Right lobe of liver (tissue), 6 donors: Measurements from ENCODE around the gene UBTFL1. TPM values are rescaled to one million over a fixed set of nuclear protein-coding genes. Genes with fewer than 3 reads are reported as not detected.

ENCODE experiments used
- ATAC-seq, 4 donors: fragments of 200-7000 bp; cut with Tn5 transposase; one replicate each; pipeline ENCODE4 v1.9.1; 2020; ENCODE audit warnings: mild to moderate bottlenecking in 4 of 4, moderate library complexity in 4 of 4
- DNase-seq, 3 donors: peaks; one replicate each; pipeline ENCODE4 v3.0.0-alpha.2; 2020
- H3K27ac ChIP-seq, 3 donors: fragments of 200-600 bp; one replicate each; pipeline ENCODE4 v1.8.0; 2022
- H3K27me3 ChIP-seq, 2 donors: fragments of 200-600 bp; one replicate each; pipeline ENCODE4 v1.8.0; 2022
- H3K36me3 ChIP-seq, 4 donors: fragments of 200-600 bp; sonication (generic) in 1 of 4; one replicate each; pipeline versions ENCODE4 v1.5.1 to v1.8.0; 2017 to 2022; ENCODE audit warnings: control low read depth in 1 of 4
- H3K4me1 ChIP-seq, 4 donors: fragments of 200-600 bp; sonication (generic) in 1 of 4; one replicate each; pipeline versions ENCODE4 v1.5.1 to v1.8.0; 2017 to 2022; ENCODE audit warnings: control low read depth in 1 of 4
- H3K4me3 ChIP-seq, 3 donors: fragments of 200-600 bp; one replicate each; pipeline ENCODE4 v1.8.0; 2022
- H3K9me3 ChIP-seq, 4 donors: fragments of 200-600 bp; sonication (generic) in 1 of 4; one replicate each; pipeline versions ENCODE4 v1.5.1 to v1.8.0; 2017 to 2022; ENCODE audit warnings: control low read depth in 1 of 4
- CTCF ChIP-seq, 4 donors: fragments of 200-600 bp in 3 of 4; fragments of 450-650 bp in 1 of 4; IDR thresholded peaks; one replicate each; pipeline versions ENCODE4 v1.5.1 to v1.8.0; 2016 to 2022; ENCODE audit warnings: antibody characterized with exemption in 4 of 4, mild to moderate bottlenecking in 2 of 4
- POLR2A ChIP-seq: fragments of 450-650 bp; IDR thresholded peaks from one replicate; pipeline ENCODE4 v1.6.1; 2017; ENCODE audit warnings: antibody characterized with exemption, mild to moderate bottlenecking
- WGBS: methylation state at CpG from one replicate; pipeline ENCODE4 v1.1.6; 2018; ENCODE audit warnings: low coverage, low lambda C conversion rate; ENCODE audit not compliant: insufficient coverage; ENCODE audit errors: missing lambda C conversion rate; 5-methylcytosine and 5-hydroxymethylcytosine counted together
- intact Hi-C, 2 donors: fragments of 100-400 bp; cut with DNase I; formaldehyde crosslinking; loops; one replicate each; pipeline versions ENCODE4 v1.11.2 to v1.14.1; 2022
- small RNA-seq, 2 experiments: library from RNA; depleted of rRNA; stranded (forward); fragments of <200 nt; gene quantifications; one replicate each; pipeline ENCODE3, GENCODE V24; 2016
- total RNA-seq, 6 experiments: library from RNA; depleted of rRNA in 2 of 6; stranded (reverse); fragments of >200 nt in 2 of 6; fragmentation: NEBNext Ultra II Directional in 3 of 6; extraction: Animal tissue kit (Norgen Biotek cat#: 25700) in 3 of 6; gene quantifications; one replicate each; pipeline versions ENCODE4 v1.1.0 to v1.2.4, GENCODE V29; 2016 to 2023
- donor health status: DM: no; HTN: yes; CAD: no.
- donor health status: DM: no; HTN: no; CAD: no.
- donor health status: DM: no; HTN: no; CAD: no.
- donor health status: DM: no; HTN: yes; CAD: no.
- donor health status: DM: no; HTN: yes; CAD: no.

UBTFL1 gene
- total RNA-seq, 6 experiments from 2014 or later = not detected

GRCh38 chr11:90133560-90134477, 48.1 kb downstream of the UBTFL1 start:
- DNase-seq (no peak), ATAC-seq (peak in 3 of 4 donors; percentile 21 to 28 (median 21))
- WGBS = 14% methylated on average over 11 of the region's 11 CpGs
- intact Hi-C loops = no loop called here
- H3K36me3 ChIP-seq = no peaks in the 10 kb centered on the region
- H3K4me3 ChIP-seq = peak overlapping the region; percentile 41 to 45 (median 43)
- peaks cover 0 to 5% of the 10 kb centered on the region in 2 donors for H3K27me3 ChIP-seq
- no peak overlapping the region for H3K27ac ChIP-seq
- TF ChIP-seq POLR2A = no peak
- TF ChIP-seq CTCF (IDR thresholded peaks at IDR 0.05) = no peak
- peaks cover 0 to 5% (median 0%) of the 10 kb centered on the region in 4 donors for H3K4me1 ChIP-seq
- H3K9me3 ChIP-seq = no peaks in the 10 kb centered on the region

- no peak within 1 kb of the TSS for H3K27ac ChIP-seq
- WGBS = 2% methylated on average over 8 of the region's 25 CpGs
- ATAC-seq = peak; percentile 89 to 95 (median 90)
Observed at GRCh38 chr11:90134478-90135003, 48.8 kb downstream of the UBTFL1 start, which contains the start of gene NAALAD2. Gene NAALAD2, plus strand, starts transcription at chr11:90134663. Its CDS starts 96 bp downstream, at chr11:90134759.

GRCh38 chr11:90135016-90135415, 49.3 kb downstream of the UBTFL1 start:
- Histone ChIP-seq H3K4me1 (peaks cover 0 to 5% (median 0%) of the 10 kb centered on the region in 4 donors), H3K9me3 (no peaks in the 10 kb centered on the region), H3K36me3 (no peaks in the 10 kb centered on the region), H3K27me3 (peaks cover 0 to 5% of the 10 kb centered on the region in 2 donors), H3K27ac (no peak overlapping the region), H3K4me3 (peak overlapping the region; percentile 41 to 45 (median 43))
- intact Hi-C loops = no loop called here
- no peak for TF ChIP-seq CTCF (IDR thresholded peaks at IDR 0.05)
- TF ChIP-seq POLR2A = no peak
- DNase-seq (no peak), ATAC-seq (no peak)
- WGBS = under 1% methylated on average over 5 of the region's 5 CpGs

More at GRCh38 chr11:90134478-90135003, 48.8 kb downstream of the UBTFL1 start, which contains the start of gene NAALAD2:
- H3K36me3 ChIP-seq = no peaks in the 10 kb centered on the region
- intact Hi-C loops = no loop called here
- H3K4me3 ChIP-seq = peak within 1 kb of the TSS; percentile 41 to 45 (median 43)
- peaks cover 0 to 5% (median 0%) of the 10 kb centered on the region in 4 donors for H3K4me1 ChIP-seq
- peak; percentile 49 to 60 (median 55) for DNase-seq
- TF ChIP-seq CTCF (IDR thresholded peaks at IDR 0.05) (no peak), POLR2A (no peak)
- peaks cover 0 to 5% of the 10 kb centered on the region in 2 donors for H3K27me3 ChIP-seq
- no peaks in the 10 kb centered on the region for H3K9me3 ChIP-seq

Small RNA genes within 50 kb of the gene (small RNA-seq; reads per million reads assigned to genes)
- gene AP000827.1 = 0 reads per million in 2 experiments
- 0 reads per million in 2 experiments for gene RF00275

Other genes with a start within 250 kb of the UBTFL1 start
- gene TRIM64B, start 207.5 kb upstream of the UBTFL1 start, total RNA-seq = not detected
- gene TRIM49D1, start 163.7 kb upstream of the UBTFL1 start, total RNA-seq = not detected
- not detected for gene TRIM49D2, start 161.9 kb upstream of the UBTFL1 start, total RNA-seq
- gene TRIM64, start 119.9 kb upstream of the UBTFL1 start, total RNA-seq = not detected
- gene TRIM49C, start 54.8 kb upstream of the UBTFL1 start, total RNA-seq = not detected
- gene NAALAD2, start 48.7 kb downstream of the UBTFL1 start, total RNA-seq = 1 to 10 TPM in 1 of 6 experiments, under 1 TPM in 5; 0.13 to 1.4 (median 0.38) TPM
- gene CHORDC1, start 137.1 kb downstream of the UBTFL1 start, total RNA-seq = 10 to 100 TPM; 14.4 to 32.3 (median 17.8) TPM